ENCODE measurements around the gene CD300H.

Gene CD300H

GRCh38 chr17:74547736-74548135 lies 19.6 kb downstream of the CD300H start:
- DNase-seq, result no peak

- no peak for DNase-seq
Observed at GRCh38 chr17:74547264-74547663, 20.0 kb downstream of the CD300H start.

- DNase-seq, result no peak
Observed at GRCh38 chr17:74546586-74546985, 20.7 kb downstream of the CD300H start.

GRCh38 chr17:74545843-74546230 lies 21.5 kb downstream of the CD300H start, which contains the start of gene CD300C:
TSS of gene CD300C (minus strand) at chr17:74546115. CDS start at chr17:74545782, 333 bp downstream.
- no peak for DNase-seq

- DNase-seq, result no peak
Observed at GRCh38 chr17:74544991-74545842, 22.1 kb downstream of the CD300H start.

- DNase-seq, result no peak
Observed at GRCh38 chr17:74543891-74544760, 23.2 kb downstream of the CD300H start.

- no peak for DNase-seq
Observed at GRCh38 chr17:74543406-74543805, 23.9 kb downstream of the CD300H start.

- DNase-seq, result no peak
Observed at GRCh38 chr17:74542727-74543383, 24.5 kb downstream of the CD300H start.

GRCh38 chr17:74542166-74542565 lies 25.1 kb downstream of the CD300H start:
- DNase-seq, result no peak

- DNase-seq, result no peak
Observed at GRCh38 chr17:74541176-74542111, 25.9 kb downstream of the CD300H start.

GRCh38 chr17:74539281-74539820 lies 28.0 kb downstream of the CD300H start:
- DNase-seq, result no peak

- DNase-seq, result no peak
Observed at GRCh38 chr17:74536890-74537289, 30.4 kb downstream of the CD300H start.

- no peak for DNase-seq
Observed at GRCh38 chr17:74532115-74532514, 35.2 kb downstream of the CD300H start.

GRCh38 chr17:74531231-74531761 lies 36.0 kb downstream of the CD300H start, which contains the start of gene CD300LB:
TSS of gene CD300LB (minus strand) at chr17:74531475. CDS start at chr17:74531350, 125 bp downstream.
- no peak for DNase-seq

- DNase-seq, result no peak
Observed at GRCh38 chr17:74530831-74531150, 36.5 kb downstream of the CD300H start.

- DNase-seq, result no peak
Observed at GRCh38 chr17:74529243-74529642, 38.1 kb downstream of the CD300H start.

GRCh38 chr17:74528491-74529199 lies 38.7 kb downstream of the CD300H start:
- no peak for DNase-seq

GRCh38 chr17:74527756-74528155 lies 39.6 kb downstream of the CD300H start:
- DNase-seq, result no peak

- DNase-seq, result no peak
Observed at GRCh38 chr17:74527081-74527480, 40.2 kb downstream of the CD300H start.

GRCh38 chr17:74526681-74527080 lies 40.6 kb downstream of the CD300H start:
- no peak for DNase-seq

GRCh38 chr17:74525781-74526288 lies 41.5 kb downstream of the CD300H start:
- no peak for DNase-seq

All from amniotic stem cell (primary cell).